ENCODE data around the gene SCAMP4.

- TF ChIP-seq CTCF (IDR thresholded peaks at IDR 0.05) (no peak), POLR2A (IDR thresholded peaks at IDR 0.05) (peak in 1 of 4 donors; percentile 9)
Measured at GRCh38 chr19:1911995-1912394, 6.8 kb downstream of the SCAMP4 start.

Data from esophagus squamous epithelium (tissue), 4 donors.